K562 (cell line): ENCODE results near the gene OPRD1. TPM values are rescaled to one million over a fixed set of nuclear protein-coding genes. Genes with fewer than 3 reads are reported as not detected.

Experiments used
- ERF ChIP-seq: fragments of 450-650 bp; formaldehyde crosslinking; IDR thresholded peaks from 2 replicates; pipeline ENCODE4 v1.4.0; 2020; ENCODE audit warnings: mild to moderate bottlenecking, mixed read lengths
- HDGF ChIP-seq: fragments of 450-650 bp; IDR thresholded peaks from 2 replicates; pipeline ENCODE4 v1.6.1; 2016
- HMGN3 ChIP-seq: IDR thresholded peaks from 2 replicates; pipeline ENCODE4 v1.6.1; 2011; ENCODE audit warnings: borderline replicate concordance, low read depth, mild to moderate bottlenecking, mixed read lengths, low read length; ENCODE audit not compliant: insufficient read length; ENCODE audit errors: extremely low read depth
- KDM1A ChIP-seq, 2 experiments: fragments of 450-650 bp; IDR thresholded peaks; 2 replicates each; pipeline ENCODE4 v1.6.1; 2016; ENCODE audit warnings: mild to moderate bottlenecking in 2 of 2
- NRF1 ChIP-seq, 2 experiments: fragments of 450-650 bp; IDR thresholded peaks in 1 of 2; conservative IDR thresholded peaks in 1 of 2; 2 replicates each; pipeline ENCODE4 v1.6.1; 2014; ENCODE audit warnings: mild to moderate bottlenecking in 2 of 2
- RBBP5 ChIP-seq: fragments of 200-600 bp; sonication (generic); IDR thresholded peaks from 2 replicates; pipeline ENCODE4 v1.6.1; 2012; ENCODE audit warnings: borderline replicate concordance, mild to moderate bottlenecking, low read length, control low read depth, inconsistent platforms; ENCODE audit not compliant: insufficient read depth, poor library complexity, severe bottlenecking
- RBM14 ChIP-seq: fragments of 200-400 bp; formaldehyde crosslinking; IDR thresholded peaks from 2 replicates; pipeline ENCODE4 v1.6.1; 2018; ENCODE audit warnings: low read depth, mild to moderate bottlenecking, low read length, moderate library complexity, borderline replicate concordance; ENCODE audit not compliant: insufficient read depth
- RCOR1 ChIP-seq, 2 experiments: IDR thresholded peaks; 2 replicates each; pipeline ENCODE4 v1.6.1; 2012; ENCODE audit warnings: low read depth in 2 of 2, low read length in 2 of 2, borderline replicate concordance in 1 of 2, improper control_type of control experiment in 1 of 2
- ZBTB7A ChIP-seq: IDR thresholded peaks from 2 replicates; pipeline ENCODE4 v1.6.1; 2011; ENCODE audit warnings: low read depth, mild to moderate bottlenecking, low read length, moderate library complexity, borderline replicate concordance; ENCODE audit not compliant: control insufficient read depth
- ZNF75A ChIP-seq: fragments of 450-650 bp; formaldehyde crosslinking; IDR thresholded peaks from 2 replicates; pipeline ENCODE4 v1.4.0; 2020; ENCODE audit warnings: mild to moderate bottlenecking
- polyA plus RNA-seq, 8 experiments: library from polyadenylated mRNA; depleted of rRNA in 4 of 8; stranded (reverse) in 5 of 8; unstranded in 3 of 8; fragments of >200 nt; fragmentation: Nextera tagmentation in 2 of 8; fragmentation: Illumina TruSeq in 1 of 8; extraction: Ambion mirVana in 2 of 8; extraction: Trizol in 1 of 8; gene quantifications; 2 replicates each; pipeline versions ENCODE4 v1.2.1 to v1.2.3, GENCODE V29; 2011 to 2014; ENCODE audit warnings: inconsistent platforms in 1 of 8, missing spikeins in 1 of 8
- total RNA-seq, 7 experiments: library from RNA; depleted of rRNA in 6 of 7; stranded (reverse); fragments of >200 nt in 6 of 7; fragmentation: Illumina TruSeq in 2 of 7; extraction: Trizol in 2 of 7; gene quantifications; 2 replicates each; pipeline versions ENCODE4 v1.2.1 to v1.2.3, GENCODE V29; 2011 to 2021; ENCODE audit warnings: low replicate concordance in 1 of 7
- TF ChIP-seq, protein P1 (sequence below): sonication (generic); formaldehyde crosslinking; IDR thresholded peaks from 2 replicates; pipeline ENCODE4 v1.8.0; 2022; ENCODE audit warnings: mild to moderate bottlenecking, missing genetic modification reagents
- TF ChIP-seq, protein P2 (sequence below), 2 experiments: fragments of 250-450 bp in 1 of 2; fragments of 450-650 bp in 1 of 2; sonication (Bioruptor Pico) in 1 of 2; IDR thresholded peaks; 2 replicates each; pipeline versions ENCODE4 v1.6.1 to v1.8.0; 2016 to 2021; ENCODE audit warnings: mild to moderate bottlenecking in 2 of 2, moderate library complexity in 2 of 2, missing compliant biosample characterization in 1 of 2, missing genetic modification characterization in 1 of 2
- TF ChIP-seq, protein P3 (sequence below), 2 experiments: IDR thresholded peaks; 2 replicates each; pipeline ENCODE4 v1.6.1; 2011; ENCODE audit warnings: borderline replicate concordance in 1 of 2, control low read depth in 1 of 2, low read depth in 1 of 2, low read length in 1 of 2, mild to moderate bottlenecking in 1 of 2, mixed read lengths in 1 of 2, moderate library complexity in 1 of 2; ENCODE audit not compliant: insufficient read depth in 1 of 2, insufficient read length in 1 of 2, poor library complexity in 1 of 2, severe bottlenecking in 1 of 2; ENCODE audit errors: extremely low read depth in 1 of 2
- TF ChIP-seq, protein P4 (sequence below): sonication (generic); formaldehyde crosslinking; IDR thresholded peaks from 2 replicates; pipeline ENCODE4 v1.8.1; 2023; ENCODE audit warnings: mild to moderate bottlenecking, missing genetic modification reagents
- TF ChIP-seq, protein P5 (sequence below): fragments of 150-350 bp; conservative IDR thresholded peaks from 2 replicates; pipeline ENCODE4 v1.6.1; 2014; ENCODE audit warnings: low read length

OPRD1 gene
- total and polyA plus RNA-seq, 9 of the 15 experiments (the other 6 are each of a cell fraction or from before 2014, with no cell fraction given), result under 0.01 to 0.03 (median under 0.01) TPM; not detected in 6

DNA sequence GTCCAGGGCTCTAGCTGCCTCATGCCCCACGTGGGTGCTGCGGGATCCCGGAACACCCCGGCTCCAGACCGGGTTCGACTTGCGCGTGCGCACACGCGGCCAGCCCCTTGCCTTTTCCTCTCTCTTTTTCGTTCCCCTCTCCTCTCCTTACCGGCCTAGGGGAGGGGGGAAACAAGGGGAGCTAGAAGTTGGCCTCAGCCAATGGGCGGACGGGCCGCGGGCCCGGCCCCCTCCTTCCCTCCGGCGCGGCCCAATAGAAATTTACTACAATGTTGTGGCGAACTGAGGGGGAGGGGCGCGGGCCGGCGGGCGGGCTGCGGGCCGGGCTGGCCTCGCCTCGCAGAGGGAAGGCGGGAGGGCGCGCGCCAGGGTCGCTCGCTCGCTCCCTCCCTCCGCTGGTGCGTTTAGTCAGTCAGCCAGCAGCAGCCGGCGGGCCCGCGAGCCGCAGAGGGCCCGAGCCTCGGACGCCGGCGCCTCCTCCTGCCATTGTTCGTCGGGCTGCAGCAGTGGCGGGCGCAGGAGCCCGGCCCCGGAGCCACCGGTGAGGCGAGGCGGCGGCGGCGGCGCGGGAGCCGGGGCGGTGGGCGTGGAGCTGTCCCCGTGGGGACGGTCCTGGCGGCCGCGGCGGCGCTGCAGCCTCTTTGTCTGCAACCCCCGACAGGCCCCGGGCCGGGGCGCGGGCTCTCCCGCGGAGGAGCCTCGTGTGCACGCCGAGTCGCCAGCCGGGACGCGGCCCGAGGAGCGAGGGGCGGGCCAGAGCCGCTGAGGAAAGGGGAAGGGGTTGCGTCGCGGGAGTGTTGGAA lies 102.5 kb downstream of the OPRD1 start, which contains the start of gene EPB41 (continued):
- 0 out of 2 replicates have a peak, but pooled peaks have one; percentile 32 for TF ChIP-seq RBM14
- TF ChIP-seq, protein P1, sequence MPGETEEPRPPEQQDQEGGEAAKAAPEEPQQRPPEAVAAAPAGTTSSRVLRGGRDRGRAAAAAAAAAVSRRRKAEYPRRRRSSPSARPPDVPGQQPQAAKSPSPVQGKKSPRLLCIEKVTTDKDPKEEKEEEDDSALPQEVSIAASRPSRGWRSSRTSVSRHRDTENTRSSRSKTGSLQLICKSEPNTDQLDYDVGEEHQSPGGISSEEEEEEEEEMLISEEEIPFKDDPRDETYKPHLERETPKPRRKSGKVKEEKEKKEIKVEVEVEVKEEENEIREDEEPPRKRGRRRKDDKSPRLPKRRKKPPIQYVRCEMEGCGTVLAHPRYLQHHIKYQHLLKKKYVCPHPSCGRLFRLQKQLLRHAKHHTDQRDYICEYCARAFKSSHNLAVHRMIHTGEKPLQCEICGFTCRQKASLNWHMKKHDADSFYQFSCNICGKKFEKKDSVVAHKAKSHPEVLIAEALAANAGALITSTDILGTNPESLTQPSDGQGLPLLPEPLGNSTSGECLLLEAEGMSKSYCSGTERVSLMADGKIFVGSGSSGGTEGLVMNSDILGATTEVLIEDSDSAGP (CRISPR knock-in tag), result no peak
- no peak for TF ChIP-seq ZNF75A (CRISPR knock-in tag)
- TF ChIP-seq, protein P2, sequence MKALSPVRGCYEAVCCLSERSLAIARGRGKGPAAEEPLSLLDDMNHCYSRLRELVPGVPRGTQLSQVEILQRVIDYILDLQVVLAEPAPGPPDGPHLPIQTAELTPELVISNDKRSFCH (CRISPR knock-in tag; IDR thresholded peaks at IDR 0.05), result no peak
- TF ChIP-seq, protein P2 (tag; IDR thresholded peaks at IDR 0.05), result peak; percentile 69
- TF ChIP-seq, protein P3, sequence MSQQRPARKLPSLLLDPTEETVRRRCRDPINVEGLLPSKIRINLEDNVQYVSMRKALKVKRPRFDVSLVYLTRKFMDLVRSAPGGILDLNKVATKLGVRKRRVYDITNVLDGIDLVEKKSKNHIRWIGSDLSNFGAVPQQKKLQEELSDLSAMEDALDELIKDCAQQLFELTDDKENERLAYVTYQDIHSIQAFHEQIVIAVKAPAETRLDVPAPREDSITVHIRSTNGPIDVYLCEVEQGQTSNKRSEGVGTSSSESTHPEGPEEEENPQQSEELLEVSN (IDR thresholded peaks at IDR 0.05; ENCODE audit: borderline replicate concordance in 1 of 2, extremely low read depth in 1 of 2, insufficient read depth in 1 of 2, insufficient read length in 1 of 2, low read depth in 1 of 2, low read length in 1 of 2, poor library complexity in 1 of 2, severe bottlenecking in 1 of 2), result peak; percentile 68 to 81
- peak; percentile 95 to 96 for TF ChIP-seq NRF1 (conservative IDR thresholded peaks at IDR 0.05 in 1 of 2, IDR thresholded peaks at IDR 0.05 in 1 of 2)
- TF ChIP-seq RCOR1 (IDR thresholded peaks at IDR 0.05; ENCODE audit: borderline replicate concordance in 1 of 2, low read depth in 2 of 2, low read length in 2 of 2), result peak in 1 of 2 experiments; percentile 4; a peak in 1 of 4 replicates
- peak; percentile 81 for TF ChIP-seq HMGN3
- no peak for TF ChIP-seq HDGF
- TF ChIP-seq, protein P4, sequence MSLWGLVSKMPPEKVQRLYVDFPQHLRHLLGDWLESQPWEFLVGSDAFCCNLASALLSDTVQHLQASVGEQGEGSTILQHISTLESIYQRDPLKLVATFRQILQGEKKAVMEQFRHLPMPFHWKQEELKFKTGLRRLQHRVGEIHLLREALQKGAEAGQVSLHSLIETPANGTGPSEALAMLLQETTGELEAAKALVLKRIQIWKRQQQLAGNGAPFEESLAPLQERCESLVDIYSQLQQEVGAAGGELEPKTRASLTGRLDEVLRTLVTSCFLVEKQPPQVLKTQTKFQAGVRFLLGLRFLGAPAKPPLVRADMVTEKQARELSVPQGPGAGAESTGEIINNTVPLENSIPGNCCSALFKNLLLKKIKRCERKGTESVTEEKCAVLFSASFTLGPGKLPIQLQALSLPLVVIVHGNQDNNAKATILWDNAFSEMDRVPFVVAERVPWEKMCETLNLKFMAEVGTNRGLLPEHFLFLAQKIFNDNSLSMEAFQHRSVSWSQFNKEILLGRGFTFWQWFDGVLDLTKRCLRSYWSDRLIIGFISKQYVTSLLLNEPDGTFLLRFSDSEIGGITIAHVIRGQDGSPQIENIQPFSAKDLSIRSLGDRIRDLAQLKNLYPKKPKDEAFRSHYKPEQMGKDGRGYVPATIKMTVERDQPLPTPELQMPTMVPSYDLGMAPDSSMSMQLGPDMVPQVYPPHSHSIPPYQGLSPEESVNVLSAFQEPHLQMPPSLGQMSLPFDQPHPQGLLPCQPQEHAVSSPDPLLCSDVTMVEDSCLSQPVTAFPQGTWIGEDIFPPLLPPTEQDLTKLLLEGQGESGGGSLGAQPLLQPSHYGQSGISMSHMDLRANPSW, result peak; percentile 1; the same call in 1 of the 2 replicates
- TF ChIP-seq ERF (CRISPR knock-in tag), result no peak
- peak; percentile 96 for TF ChIP-seq RBBP5
- TF ChIP-seq KDM1A (IDR thresholded peaks at IDR 0.05), result peak; percentile 44 to 49; a peak in 2 of 4 replicates
- TF ChIP-seq, protein P5, sequence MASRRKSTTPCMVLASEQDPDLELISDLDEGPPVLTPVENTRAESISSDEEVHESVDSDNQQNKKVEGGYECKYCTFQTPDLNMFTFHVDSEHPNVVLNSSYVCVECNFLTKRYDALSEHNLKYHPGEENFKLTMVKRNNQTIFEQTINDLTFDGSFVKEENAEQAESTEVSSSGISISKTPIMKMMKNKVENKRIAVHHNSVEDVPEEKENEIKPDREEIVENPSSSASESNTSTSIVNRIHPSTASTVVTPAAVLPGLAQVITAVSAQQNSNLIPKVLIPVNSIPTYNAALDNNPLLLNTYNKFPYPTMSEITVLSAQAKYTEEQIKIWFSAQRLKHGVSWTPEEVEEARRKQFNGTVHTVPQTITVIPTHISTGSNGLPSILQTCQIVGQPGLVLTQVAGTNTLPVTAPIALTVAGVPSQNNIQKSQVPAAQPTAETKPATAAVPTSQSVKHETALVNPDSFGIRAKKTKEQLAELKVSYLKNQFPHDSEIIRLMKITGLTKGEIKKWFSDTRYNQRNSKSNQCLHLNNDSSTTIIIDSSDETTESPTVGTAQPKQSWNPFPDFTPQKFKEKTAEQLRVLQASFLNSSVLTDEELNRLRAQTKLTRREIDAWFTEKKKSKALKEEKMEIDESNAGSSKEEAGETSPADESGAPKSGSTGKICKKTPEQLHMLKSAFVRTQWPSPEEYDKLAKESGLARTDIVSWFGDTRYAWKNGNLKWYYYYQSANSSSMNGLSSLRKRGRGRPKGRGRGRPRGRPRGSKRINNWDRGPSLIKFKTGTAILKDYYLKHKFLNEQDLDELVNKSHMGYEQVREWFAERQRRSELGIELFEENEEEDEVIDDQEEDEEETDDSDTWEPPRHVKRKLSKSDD, result no peak
- TF ChIP-seq ZBTB7A, result peak; percentile 90
